ENCODE measurements around the gene AKT2. TPM values are rescaled to one million over a fixed set of nuclear protein-coding genes. Genes with fewer than 3 reads are reported as not detected.

Gene AKT2
- total RNA-seq, 1 experiment from 2014 or later: 150 TPM

DNA sequence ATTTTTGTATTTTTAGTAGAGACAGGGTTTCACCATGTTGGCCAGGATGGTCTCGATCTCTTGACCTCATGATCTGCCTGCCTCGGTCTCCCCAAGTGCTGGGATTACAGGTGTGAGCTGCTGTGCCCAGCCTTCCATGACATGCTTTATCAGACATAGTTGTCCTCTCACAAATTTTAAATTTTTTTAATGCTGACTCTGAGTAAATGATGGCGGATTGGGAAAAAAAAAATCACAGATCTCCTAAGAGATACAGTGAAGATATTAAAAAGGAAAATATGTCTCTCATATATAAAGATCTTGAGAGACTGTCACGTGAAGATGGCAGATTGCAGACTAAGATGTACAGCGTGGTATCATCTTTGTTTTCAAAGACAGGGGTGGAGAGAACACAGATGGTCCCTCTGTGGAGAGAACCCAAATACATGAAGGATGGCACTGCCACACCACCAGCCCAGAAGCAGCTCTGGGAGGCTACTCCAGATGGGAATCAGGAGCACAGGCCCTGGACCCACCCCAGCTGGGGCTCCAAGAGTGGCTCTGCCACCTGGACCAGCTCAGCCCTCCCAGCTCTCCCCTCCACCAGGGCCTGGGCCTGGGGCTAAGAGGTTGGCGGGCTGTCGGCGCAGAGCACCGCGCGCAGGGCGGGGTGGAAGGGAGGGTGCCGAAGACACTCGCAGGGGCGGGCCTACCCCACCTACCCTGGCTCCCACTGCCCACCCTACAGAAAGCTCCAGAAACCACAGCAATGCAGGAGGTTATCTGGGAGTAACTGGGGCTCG lies 38.7 kb downstream of the AKT2 start:
- Histone ChIP-seq H2AFZ (ENCODE audit: low read length) (no peak overlapping the region), H3K14ac (ENCODE audit: insufficient read depth, low read length) (no peak overlapping the region), H3K4ac (ENCODE audit: low read depth, low read length) (no peak overlapping the region), H2BK12ac (ENCODE audit: insufficient read length, low read depth, low read length) (no peak overlapping the region), H2BK20ac (ENCODE audit: low read depth, low read length, poor library complexity, severe bottlenecking) (no peak overlapping the region), H2BK15ac (ENCODE audit: low read depth, low read length) (no peak overlapping the region), H3K79me2 (ENCODE audit: insufficient read depth, low read length) (no peaks in the 10 kb centered on the region; the same call in 1 of the 2 replicates), H4K91ac (ENCODE audit: insufficient read length, low read depth, low read length) (no peak overlapping the region), H3K27ac (ENCODE audit: insufficient read length, low read depth, low read length) (no peak overlapping the region), H2BK120ac (ENCODE audit: low read depth, low read length, poor library complexity, severe bottlenecking) (no peak overlapping the region), H3K4me1 (ENCODE audit: insufficient read depth, low read length) (no peaks in the 10 kb centered on the region; the same call in 1 of the 2 replicates), H3K18ac (ENCODE audit: insufficient read length, low read depth, low read length) (no peak overlapping the region), H3K9ac (ENCODE audit: extremely low read depth, insufficient read length, low read length) (no peak overlapping the region), H3K56ac (ENCODE audit: insufficient read length, low read depth, low read length) (no peak overlapping the region), H2BK5ac (ENCODE audit: insufficient read length, low read length) (no peak overlapping the region), H4K20me1 (ENCODE audit: control insufficient read depth, insufficient read depth, insufficient read length) (no peaks in the 10 kb centered on the region), H3T11ph (ENCODE audit: low read length) (no peak overlapping the region), H4K8ac (replicated peaks; ENCODE audit: insufficient read length, low read depth, low read length) (no peak overlapping the region), H3K9me3 (ENCODE audit: control insufficient read depth, low read depth, low read length) (no peaks in the 10 kb centered on the region), H3K23me2 (ENCODE audit: insufficient read length, low read depth, low read length, poor library complexity, severe bottlenecking) (no peaks in the 10 kb centered on the region), H4K5ac (ENCODE audit: insufficient read length, low read depth, low read length) (no peak overlapping the region), H2AK5ac (ENCODE audit: insufficient read length, low read length) (no peak overlapping the region), H3K27me3 (ENCODE audit: insufficient read depth, low read length) (no peaks in the 10 kb centered on the region), H3K4me2 (ENCODE audit: insufficient read depth, insufficient read length, low read length) (no peak overlapping the region), H3K79me1 (ENCODE audit: insufficient read depth, low read depth, low read length, poor library complexity, severe bottlenecking) (peaks cover 2% of the 10 kb centered on the region), H3K23ac (ENCODE audit: insufficient read length, low read depth, low read length) (no peak overlapping the region)
- H3K4me3 Mint-ChIP-seq: no peak overlapping the region
- TF ChIP-seq, protein P1, sequence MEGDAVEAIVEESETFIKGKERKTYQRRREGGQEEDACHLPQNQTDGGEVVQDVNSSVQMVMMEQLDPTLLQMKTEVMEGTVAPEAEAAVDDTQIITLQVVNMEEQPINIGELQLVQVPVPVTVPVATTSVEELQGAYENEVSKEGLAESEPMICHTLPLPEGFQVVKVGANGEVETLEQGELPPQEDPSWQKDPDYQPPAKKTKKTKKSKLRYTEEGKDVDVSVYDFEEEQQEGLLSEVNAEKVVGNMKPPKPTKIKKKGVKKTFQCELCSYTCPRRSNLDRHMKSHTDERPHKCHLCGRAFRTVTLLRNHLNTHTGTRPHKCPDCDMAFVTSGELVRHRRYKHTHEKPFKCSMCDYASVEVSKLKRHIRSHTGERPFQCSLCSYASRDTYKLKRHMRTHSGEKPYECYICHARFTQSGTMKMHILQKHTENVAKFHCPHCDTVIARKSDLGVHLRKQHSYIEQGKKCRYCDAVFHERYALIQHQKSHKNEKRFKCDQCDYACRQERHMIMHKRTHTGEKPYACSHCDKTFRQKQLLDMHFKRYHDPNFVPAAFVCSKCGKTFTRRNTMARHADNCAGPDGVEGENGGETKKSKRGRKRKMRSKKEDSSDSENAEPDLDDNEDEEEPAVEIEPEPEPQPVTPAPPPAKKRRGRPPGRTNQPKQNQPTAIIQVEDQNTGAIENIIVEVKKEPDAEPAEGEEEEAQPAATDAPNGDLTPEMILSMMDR (conservative IDR thresholded peaks at IDR 0.05): no peak
- no peaks in the 10 kb centered on the region for H3K9me3 Mint-ChIP-seq
- H3K4me1 Mint-ChIP-seq: peaks cover 4 to 8% of the 10 kb centered on the region in 2 experiments; a peak in 2 of 4 replicates
- no CpG with 5 or more reads among the region's 16 CpGs for WGBS (ENCODE audit: extremely low coverage, insufficient read length, low lambda C conversion rate)
- no peaks in the 10 kb centered on the region for H3K27me3 Mint-ChIP-seq (ENCODE audit: low read depth)
- peak overlapping the region in 2 of 3 experiments; percentile 3 to 69; a peak in 2 of 7 replicates for H3K27ac Mint-ChIP-seq
- DNase-seq: no peak
- H3K36me3 Mint-ChIP-seq (ENCODE audit: insufficient read depth in 1 of 3, low read depth in 3 of 3): peaks cover 2 to 23% (median 22%) of the 10 kb centered on the region in 3 experiments
